DMS79 (cell line): ENCODE measurements around the gene INAVA.

Experiments used
- DNase-seq: peaks from one replicate; lab custom pipeline; 2025; lab: John Stamatoyannopoulos, UW

INAVA gene, protein sequence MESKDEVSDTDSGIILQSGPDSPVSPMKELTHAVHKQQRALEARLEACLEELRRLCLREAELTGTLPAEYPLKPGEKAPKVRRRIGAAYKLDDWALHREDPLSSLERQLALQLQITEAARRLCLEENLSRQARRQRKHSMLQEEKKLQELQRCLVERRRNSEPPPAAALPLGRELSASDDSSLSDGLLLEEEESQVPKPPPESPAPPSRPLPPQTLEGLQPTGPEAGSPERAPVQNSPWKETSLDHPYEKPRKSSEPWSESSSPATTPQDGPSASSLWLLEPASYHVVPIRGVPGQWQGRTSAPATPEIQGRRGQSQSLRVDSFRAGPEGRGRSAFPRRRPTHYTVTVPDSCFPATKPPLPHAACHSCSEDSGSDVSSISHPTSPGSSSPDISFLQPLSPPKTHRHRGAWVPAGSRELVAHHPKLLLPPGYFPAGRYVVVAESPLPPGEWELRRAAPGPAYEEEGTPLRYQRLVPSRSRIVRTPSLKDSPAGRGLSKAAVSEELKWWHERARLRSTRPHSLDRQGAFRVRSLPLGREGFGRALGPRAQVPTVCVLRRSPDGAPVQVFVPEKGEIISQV

DNA sequence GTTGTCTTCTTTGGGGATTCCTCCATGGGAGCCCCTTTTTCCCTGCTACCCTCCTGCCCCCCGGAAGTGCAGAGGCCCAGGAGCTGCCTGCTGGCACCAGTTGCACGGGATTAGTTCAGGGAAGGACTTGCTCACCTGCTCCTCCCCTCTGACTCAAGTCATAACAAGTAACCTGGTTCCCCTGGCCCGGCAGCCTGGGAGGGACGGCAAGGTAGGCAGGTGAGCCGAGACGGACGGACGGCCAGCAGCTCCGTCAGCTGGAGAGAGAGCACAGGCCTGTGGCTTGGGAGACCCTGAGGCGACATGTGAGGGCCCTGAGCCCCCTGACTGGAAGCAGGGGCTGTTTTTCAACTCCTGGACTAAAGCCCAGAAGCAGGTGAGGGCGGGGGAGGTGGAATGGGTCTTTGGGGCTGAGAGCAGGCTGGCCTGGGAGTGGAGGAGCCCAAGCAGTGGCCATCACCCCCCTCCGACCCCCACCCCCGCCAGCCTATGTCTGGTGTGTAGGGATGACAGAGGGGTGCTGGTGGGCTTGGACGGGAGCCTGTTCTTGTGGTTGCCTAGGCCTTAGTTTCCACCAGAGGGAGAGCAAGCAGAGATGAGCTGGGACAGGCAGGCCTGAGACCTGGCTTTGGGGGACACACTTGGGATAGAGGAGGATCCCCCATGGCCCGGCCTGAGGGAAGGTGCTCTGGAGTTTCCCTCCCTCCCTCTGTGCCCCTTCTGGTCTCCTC is at the start of gene INAVA:
Gene INAVA (plus strand): TSS at position 189 of the 731 bp plus-strand sequence. CDS start 3,501 bp downstream, outside the sequence.
- no peak for DNase-seq

DNA sequence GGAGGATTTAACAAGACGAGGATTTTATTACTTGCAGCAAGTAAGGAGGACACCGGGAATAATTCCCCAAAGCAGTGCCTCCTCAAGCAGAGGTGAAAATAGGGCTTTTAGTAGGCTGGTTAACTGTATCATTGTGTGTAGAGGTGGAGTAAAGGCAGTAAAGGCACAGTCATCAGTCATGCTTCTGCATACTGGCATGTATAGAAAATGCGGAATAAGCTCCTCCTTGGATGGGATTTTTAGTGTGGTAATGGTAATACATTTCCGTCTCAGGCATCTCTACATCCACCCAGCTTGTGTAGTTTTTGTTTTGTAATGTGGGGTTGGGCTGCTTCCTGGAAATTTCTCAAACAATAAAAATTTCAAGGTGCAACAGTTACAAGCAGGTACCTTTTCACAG is 49.3 kb upstream of the INAVA start:
- DNase-seq: no peak

DNA sequence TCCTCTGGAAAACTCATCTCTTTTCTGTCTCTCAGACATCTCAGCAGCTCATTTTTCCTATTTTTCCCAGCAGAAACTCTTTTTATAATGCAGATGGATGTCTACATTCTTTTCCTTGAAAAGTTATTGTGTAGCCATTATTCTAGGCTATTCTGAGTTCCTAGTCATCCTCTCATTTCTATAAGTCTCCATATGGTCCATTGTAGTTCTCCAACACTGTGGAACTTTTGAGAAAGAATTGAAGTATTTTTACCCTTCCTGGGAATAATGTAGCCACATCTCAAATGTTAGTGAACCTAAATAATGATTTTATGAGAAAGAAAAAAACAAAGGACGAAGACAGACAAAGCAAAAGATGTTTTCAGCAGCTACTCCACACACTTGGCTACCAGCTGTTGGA is 48.3 kb upstream of the INAVA start:
- DNase-seq: no peak

DNA sequence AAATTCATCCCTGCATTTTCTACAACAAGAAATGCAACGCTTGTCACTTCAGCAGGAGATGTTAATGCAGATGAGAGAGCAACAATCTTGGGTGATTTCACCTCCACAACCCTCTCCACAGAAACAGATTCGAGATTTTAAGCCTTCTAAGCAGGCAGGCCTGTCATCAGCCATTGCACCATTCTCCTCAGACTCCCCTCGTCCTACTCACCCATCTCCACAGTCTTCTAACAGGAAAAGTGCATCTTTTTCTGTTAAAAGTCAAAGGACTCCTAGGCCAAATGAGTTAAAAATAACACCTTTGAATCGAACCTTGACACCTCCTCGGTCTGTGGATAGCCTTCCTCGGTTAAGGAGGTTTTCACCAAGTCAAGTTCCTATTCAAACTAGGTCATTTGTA is 45.3 kb upstream of the INAVA start:
- DNase-seq: no peak

DNA sequence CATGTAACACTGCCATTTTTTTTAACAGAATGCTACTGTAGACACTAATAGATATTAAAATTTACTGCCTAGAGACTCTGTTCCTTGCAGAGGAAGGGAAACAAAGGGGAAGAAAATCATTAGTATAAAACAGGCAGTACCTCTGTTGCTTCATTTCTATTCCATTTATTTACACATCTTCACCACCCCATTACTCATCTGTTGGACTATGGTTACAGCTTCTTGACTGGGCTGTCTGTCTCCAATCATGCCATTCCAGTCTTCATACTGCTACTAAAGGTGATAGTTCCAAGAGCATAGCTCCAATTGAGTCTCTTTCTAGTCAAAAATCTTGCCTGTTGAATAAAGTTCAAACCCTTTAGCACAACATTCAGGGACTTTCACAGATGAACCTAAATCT is 44.1 kb upstream of the INAVA start:
- no peak for DNase-seq

DNA sequence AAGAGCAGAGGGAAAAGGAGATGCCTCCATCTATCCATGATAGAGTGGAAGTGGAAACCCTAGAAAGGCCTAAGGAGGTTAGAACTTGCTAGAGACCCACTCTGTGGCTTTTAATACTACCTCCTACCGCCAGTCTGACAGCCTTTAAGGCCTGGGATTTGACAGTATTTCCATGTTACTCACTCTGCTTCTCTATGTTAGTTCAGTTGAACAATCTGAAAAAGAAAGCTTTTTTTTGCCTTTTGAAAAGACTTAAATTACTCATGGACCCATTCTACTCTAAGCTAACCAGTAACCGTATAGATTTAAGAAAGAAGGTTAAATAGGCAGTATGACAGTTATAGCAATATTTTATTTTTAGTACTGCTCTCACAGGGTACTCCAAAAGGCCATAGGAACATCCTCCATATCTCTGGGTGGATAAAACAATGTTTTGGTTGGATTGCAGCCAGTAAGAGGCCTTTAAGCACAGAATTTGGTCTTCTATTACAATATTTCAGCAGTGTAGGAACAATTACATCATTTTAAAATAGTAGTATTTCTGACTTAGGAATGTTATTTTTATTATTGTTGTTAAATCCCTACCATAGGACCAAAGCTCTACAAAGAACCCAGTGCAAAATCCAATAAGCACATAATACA is 37.9 kb upstream of the INAVA start:
- DNase-seq: no peak

DNA sequence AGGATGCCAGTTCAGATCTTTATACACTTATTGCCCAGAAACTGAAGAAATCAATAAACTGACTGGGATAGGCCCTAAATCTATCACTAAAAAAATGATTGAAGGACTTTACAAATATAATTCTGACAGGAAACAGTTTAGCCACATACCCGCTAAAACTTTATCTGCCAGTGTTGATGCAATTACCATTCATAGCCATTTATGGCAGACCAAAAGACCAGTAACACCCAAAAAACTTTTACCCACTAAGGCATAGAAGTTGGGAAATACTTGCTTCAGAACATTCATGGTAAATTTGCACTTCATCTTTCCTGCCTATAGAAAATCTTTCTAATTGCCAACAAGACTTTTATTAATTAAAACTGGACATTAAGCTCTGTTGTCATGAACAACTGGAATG is 36.9 kb upstream of the INAVA start:
- no peak for DNase-seq

DNA sequence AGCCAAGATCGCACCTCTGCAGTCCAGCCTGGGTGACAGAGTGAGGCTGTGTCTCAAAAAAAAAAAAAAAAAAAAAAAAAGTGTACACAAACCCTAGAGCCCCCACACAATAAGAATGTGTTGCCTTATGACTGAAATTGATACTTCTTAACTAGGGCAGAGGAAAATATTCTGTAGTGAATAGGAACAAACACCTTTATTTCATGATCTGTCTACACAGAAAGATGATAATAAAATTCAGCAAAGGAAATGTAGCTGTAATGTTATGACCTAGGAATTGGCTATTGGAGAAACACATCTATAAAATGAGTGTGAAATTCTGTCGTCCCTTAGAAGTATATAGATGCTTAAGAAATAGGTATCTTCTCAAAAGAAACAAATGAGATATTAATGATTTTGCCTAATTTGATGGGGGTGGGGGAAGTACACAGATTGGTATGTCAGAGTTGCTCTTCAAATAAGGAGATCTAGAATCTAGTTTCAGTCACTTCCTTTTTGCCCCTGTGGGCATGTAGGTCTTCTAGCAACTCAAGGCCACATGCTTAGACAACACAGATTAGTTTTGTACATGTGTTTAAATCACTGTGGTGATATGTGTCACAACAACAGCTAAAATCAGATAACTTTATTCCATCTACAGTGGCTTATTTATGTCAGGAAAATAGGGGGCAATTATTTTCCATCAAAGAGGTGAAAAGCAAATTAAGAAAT is 32.6 kb upstream of the INAVA start:
- no peak for DNase-seq

DNA sequence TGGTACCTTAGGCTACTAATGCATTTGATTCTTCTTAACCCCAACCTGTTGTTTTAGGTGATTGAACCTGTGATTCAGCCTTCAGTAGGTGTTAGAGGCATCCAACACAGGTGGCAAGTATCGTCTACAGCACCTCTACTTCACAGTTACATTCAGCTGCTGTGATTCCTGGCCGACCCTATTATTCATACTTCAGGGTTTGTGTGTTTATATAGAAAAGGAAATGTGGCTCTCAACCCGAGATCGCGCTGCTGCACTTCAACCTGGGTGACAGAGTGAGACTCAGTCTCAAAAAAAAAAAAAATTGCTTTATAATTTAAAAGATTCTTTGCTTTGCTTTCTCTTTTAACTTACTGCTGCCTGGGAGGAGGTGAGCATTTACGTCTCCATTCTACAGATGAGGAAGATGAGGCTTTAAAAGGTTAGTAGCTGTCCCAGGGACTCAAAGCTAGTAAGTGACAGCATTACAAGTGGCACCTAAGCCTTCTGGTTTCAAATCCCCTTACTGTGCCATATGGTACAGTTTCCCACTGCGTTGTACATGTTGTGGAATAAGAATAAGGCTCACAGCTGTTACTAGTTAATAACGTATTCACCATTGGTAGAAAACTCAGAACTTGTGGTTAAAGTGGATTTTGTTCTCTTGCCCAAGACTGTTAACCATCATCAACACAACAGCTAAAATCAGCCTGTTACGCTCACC is 31.8 kb upstream of the INAVA start:
- no peak for DNase-seq

DNA sequence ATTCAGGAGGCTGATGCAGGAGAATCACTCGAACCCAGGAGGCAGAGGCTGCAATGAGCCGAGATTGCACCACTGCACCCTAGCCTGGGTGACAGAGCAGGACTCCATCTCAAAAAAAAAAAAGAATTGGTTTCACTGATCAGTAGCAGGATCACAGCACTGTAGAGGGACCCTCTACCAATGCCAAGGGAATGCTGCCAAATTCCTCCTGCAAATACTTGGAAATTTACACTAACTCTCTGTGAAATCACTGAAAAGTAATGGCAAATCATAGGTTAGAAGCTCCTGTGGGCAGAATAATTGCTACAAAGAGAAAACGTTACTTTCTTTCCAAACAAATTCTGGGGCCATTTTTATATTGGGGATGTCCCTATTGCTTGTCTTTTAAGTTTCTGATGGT is 28.6 kb upstream of the INAVA start:
- DNase-seq: no peak

DNA sequence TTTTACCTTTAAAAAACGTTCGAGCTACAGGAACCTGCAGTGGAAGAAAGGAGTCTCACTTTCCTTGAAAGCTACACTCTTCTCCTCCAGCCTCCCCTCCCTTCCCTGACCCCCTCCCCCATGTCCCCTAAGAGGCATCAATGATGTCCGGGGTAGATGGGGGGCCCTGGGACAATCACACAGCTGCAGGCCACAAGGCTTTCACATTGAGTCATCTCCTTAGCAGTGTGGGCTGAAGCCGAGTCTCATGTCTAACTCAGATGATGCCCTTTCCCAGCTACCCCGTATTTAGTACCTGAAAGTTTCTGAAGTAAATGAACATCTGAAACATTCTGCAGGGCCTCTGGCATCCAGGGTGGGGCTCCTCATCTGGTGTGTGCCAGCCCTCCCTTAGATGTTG is 28.2 kb upstream of the INAVA start:
- DNase-seq: no peak

DNA sequence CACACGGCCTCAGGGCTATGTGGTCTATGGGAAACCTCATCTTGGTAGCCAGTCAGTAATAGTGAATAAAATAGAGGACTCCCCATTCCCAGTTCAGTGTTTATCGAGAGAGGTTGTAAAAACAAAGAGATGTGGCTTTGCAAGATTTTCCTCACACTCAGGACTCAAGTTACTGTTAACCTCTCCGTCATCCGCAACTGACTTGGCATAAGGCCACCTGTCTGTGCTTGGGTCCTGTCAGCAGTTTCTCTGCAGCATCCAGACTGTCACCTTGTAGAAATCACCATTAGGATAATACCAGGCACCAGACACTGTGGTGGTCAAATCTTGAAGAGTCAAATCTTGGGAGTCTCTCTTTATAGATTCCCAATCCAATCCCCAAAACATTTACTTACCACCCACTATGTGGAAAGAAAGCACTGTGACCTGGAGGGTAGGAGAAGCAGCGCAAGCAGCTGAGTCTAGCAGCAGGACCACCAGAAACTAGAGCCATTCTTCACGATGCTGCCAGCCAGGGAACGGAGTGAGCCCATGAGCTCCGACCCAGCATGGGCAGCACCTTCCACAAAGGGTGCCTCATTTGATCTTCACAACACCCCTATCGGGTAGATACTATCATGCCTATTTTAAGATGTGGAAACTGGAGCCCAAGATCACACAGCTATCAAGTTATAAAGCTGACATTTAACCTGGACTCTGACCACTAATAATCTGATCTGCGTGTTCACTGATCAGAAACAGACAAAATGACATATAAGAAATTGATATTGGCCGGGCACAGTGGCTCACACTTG is 27.5 kb upstream of the INAVA start:
- peak; percentile 40 for DNase-seq

DNA sequence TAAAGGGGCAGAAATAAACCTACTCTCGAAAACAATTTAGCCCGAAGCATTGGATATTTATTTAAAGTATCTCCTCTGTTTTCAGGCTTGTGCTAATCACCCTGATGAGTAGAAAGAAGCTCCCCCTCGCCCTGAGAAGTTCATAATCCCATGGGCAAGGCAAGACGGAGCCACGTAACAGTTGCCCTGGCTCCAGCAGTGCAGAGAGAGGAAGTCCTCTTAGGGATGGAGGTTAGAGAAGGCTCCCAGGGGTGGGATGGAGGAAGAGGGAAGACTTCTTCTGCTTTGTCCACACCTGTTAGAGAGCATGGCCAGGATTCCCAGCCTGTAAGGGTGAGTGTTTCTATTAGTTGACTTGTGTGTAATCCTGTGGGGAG is 25.3 kb upstream of the INAVA start:
- DNase-seq: no peak

DNA sequence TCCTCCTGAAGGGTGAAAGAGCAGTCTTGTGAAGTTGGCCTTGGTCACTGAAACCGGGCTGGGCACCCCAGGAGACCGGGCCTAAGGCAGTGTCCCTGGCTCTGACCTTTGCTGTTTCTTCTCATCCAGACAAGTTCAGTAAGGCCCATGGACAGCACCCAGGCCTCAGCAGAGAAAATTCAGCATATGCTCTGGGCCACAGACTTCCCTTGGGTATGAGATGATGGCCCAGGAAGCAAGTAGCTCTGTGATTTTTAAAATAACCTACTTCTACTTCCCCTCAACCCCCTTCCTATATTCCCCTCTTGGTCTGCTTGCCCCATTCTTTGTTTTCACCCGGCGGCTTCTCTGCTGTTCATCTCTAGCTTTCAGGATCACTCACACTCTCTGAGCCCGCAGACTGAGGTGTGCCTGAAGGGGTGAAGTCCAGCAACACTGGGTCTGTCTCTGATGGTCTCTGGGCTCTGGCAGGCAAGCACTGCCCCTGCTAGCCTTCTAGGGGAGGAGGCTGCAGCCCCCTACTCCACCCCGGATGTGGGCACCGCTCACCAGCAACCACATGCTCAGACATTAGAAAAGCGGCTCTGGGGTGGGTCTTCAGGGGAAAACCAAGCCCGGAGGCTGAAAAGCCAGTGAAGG is 24.8 kb upstream of the INAVA start:
- no peak for DNase-seq

DNA sequence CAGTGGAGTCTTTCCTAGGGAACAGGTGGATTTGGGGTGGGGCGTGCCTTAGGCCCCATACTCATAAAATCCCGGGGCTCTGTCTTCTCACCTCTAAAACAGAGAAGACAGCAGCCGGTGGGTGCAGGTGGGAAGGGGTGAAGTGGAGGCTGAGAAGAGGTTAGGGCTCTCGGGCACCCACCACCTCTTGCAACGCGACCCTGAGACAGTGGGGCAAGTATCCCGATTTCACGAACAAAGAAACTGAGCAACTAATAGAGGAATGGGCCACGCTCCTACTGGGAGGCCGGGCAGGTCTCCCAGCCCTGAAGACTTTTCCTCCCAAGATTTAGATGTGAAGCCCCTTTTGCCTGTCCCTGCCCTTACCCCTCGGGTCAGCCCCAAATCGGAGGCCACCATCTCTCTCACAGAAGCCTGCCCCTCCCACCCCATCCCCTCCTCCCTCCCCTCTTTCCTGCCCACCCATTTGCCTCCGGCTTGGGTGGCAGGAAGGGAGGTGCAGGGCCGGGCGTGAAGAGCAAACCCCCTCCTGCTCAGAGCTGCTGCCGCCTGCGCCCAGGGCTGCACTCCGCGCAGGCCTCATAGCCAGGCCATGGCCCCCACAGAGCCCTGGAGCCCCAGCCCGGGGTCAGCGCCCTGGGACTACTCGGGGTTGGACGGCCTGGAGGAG is 22.1 kb upstream of the INAVA start, which contains the start of gene GPR25:
Gene GPR25 (plus strand): TSS at position 536 of the 670 bp plus-strand sequence. CDS start 57 bp downstream, at position 593.
- no peak for DNase-seq

DNA sequence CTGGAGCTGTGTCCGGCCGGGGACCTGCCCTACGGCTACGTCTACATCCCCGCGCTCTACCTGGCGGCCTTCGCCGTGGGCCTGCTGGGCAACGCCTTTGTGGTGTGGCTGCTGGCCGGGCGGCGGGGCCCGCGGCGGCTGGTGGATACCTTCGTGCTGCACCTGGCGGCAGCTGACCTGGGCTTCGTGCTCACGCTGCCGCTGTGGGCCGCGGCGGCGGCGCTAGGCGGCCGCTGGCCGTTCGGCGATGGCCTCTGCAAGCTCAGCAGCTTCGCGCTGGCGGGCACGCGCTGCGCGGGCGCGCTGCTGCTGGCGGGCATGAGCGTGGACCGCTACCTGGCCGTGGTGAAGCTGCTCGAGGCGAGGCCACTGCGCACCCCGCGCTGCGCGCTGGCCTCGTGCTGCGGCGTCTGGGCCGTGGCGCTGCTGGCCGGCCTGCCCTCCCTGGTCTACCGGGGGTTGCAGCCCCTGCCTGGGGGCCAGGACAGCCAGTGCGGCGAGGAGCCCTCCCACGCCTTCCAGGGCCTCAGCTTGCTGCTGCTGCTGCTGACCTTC is 21.5 kb upstream of the INAVA start:
- no peak for DNase-seq

DNA sequence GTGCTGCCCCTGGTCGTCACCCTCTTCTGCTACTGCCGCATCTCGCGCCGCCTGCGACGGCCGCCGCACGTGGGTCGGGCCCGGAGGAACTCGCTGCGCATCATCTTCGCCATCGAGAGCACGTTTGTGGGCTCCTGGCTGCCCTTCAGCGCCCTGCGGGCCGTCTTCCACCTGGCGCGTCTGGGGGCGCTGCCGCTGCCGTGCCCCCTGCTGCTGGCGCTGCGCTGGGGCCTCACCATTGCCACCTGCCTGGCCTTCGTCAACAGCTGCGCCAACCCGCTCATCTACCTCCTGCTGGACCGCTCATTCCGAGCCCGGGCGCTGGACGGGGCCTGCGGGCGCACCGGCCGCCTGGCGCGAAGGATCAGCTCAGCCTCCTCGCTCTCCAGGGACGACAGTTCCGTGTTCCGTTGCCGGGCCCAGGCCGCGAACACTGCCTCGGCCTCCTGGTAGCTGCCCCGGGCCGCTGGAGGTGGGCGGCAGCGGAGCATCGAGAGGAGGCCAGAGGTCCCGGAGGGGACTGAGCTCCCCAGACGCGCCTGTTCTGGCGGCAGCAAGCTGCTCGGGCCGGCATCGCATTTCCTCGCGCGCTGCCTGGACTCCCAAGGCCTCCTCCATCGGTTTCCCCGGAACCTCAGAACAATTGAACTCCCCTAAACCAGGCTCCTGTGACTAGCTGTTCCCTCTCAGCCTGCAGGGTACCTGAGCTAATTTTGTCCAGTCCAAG is 20.9 kb upstream of the INAVA start:
- no peak for DNase-seq

DNA sequence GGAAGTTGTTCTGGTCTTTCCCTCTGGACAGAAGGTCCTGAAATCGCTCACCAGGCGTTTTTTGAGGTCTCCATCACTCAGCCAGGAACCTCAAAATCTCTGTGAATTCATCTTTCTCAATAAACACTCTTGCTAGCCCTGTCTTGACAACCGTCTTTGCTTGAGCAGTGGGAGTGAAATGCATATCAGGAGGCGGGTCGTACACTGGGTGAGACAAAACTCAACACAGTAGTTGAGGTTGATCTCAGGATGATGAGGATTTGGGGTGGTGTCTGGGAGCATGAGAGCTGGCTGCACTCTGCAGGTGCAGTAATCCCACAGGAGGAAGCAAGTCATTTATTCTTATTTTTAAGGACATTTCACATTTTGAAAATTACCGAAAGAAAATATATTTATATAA is 20.0 kb upstream of the INAVA start:
- no peak for DNase-seq
